Measurements from ENCODE around the gene DPYD.

Gene DPYD

GRCh38 chr1:97073936-97074335 lies 846.9 kb downstream of the DPYD start:
- no peak for DNase-seq

- DNase-seq, result no peak
Measured at GRCh38 chr1:97073169-97073568, 847.7 kb downstream of the DPYD start.

GRCh38 chr1:97071173-97071572 lies 849.7 kb downstream of the DPYD start:
- no peak for DNase-seq

DNA sequence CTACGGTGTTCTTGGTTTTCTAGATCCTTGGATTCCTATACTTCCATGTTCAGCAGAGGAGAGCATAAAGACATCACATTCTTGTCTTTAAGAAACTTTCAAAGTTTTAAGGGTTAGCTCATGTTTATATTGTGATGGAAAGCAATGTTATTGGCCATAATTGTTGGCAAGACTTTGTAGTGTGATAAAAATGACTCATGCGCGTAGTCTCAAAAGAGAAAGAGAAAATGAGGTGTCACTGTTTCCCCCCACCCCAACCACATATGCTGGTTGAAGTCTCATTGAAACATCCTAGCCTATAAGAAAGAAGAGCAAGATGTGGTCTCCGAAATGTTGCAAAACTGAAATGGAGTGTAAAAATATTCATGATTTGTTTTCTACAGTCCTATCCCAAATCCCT lies 850.5 kb downstream of the DPYD start:
- DNase-seq, result no peak

GRCh38 chr1:97069312-97069711 lies 851.5 kb downstream of the DPYD start:
- no peak for DNase-seq

DNA sequence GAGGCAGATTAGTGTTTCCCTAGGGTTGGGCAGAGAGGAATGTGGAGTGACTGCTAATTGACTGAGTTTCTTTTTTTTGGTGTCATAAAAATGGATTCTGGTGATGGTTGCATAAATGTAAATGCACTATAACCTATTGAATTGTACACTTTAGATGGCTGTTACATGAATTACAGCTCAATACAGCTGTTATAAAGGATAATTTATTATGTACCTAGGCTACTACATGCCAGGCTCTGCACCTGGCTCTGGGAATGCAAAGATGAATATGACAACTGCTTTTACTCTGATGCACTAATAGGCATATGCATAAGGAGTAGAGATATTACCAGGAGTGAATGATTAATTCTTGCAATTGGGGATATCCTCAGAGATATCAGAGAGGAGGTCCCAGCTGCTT lies 854.0 kb downstream of the DPYD start:
- no peak for DNase-seq

- DNase-seq, result no peak
Measured at GRCh38 chr1:97063532-97063931, 857.3 kb downstream of the DPYD start.

GRCh38 chr1:97061604-97062003 lies 859.2 kb downstream of the DPYD start:
- DNase-seq, result no peak

GRCh38 chr1:97056386-97056785 lies 864.4 kb downstream of the DPYD start:
- DNase-seq, result no peak

DNA sequence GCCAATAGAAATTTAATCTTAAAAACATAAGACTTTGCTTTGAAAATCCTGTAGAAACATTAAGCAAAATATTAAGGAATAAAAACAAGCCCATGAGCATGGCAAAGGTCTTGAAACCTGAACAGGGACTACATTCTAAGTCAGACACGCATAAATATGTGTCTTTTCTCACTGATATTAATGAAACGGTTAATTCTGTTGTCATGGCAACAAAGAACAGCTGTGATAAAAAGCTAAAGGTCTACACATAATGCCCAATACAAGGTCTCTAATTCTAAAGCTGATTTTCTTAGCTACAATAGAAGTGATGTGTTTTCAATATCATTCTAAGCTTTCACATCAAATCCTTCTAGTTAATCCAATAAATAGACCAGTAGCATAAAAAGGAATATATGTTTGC lies 867.6 kb downstream of the DPYD start:
- no peak for DNase-seq

DNA sequence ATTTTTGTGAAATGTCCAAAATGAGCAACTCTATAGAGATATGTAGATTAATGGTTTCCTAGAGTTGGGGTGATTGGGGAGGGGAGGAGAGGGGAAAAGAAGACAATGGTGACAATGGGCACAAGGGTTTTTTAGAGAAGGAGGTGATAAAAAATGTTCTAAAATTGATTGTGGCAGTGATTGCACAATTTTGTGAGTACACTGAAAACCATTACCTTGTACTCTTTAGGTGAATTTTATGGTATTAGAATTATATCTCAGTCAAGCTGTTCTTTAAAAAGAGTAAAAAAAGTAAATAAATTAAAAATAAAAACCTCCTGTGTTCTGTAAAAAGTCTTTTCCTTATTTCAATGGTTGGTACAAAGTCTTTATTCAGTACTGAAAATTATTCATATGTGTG lies 869.0 kb downstream of the DPYD start:
- DNase-seq, result no peak

- no peak for DNase-seq
Measured at GRCh38 chr1:97050506-97050905, 870.3 kb downstream of the DPYD start.

GRCh38 chr1:97047421-97047793 lies 873.4 kb downstream of the DPYD start:
- DNase-seq, result no peak

- DNase-seq, result no peak
Measured at GRCh38 chr1:97046765-97047420, 873.9 kb downstream of the DPYD start.

DNA sequence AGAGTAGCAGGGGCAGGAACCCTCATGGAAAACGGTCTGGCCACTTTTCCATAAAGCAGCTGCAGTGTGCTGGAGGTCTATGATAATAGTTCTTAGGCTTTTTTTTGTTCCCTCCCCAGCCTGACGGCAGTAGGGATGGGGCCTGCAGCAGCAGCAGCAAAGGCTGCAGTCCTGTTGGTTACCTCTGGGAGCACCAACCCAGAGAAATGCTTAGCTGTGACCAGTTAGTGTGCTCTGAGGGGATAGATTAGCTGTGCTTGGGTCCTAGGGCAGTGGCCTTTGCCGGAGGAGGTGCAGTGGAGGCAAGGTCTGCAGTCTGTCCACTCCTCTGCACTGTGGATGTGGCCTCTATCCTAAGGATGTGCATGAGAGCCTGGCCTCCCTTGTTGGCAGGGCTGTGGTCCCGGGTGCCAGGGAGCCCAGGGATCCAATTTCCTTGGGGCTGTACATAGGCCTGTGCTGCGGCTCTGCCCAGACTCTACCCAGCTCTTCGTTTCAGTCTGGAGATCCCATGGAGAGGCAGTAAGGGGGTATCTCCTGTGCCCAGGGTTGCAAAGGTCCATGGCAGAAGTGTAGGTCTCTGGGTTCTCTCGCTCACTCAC lies 876.6 kb downstream of the DPYD start:
- no peak for DNase-seq

DNA sequence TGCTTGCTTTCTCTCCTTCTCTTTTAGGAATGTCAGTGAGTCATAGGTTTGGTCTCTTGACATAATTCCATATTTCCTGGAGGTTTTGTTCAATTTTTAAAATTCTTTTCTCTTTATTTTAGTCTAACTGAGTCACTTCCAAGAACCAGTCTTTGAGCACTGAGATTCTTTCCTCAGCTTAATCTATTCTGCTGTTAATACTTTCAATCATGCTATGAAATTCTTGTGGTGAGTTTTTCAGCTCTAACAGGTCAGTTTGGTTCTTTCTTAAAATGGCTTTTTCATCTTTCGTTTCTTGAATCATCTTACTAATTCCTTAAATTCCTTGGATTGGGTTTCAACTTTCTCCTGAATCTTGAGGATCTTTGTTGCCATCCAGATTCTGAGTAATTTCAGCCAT lies 878.3 kb downstream of the DPYD start:
- no peak for DNase-seq

DNA sequence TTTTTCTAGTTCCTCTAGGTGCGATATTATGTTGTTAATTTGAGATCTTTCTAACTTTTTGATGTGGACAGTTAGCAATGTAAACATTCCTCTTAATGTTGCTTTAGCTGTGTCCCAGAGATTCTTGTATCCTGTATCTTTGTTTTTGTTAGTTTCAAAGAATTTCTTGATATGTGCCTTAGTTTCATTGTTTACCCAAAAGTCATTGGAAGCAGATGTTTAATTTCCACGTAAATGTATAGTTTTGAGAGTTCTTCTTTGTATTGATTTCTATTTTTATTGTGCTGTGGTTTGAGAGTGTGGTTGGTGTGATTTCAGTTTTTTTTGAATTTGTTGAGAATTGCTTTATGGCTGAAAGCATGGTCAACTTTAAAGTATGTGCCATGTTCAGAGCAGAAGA lies 879.8 kb downstream of the DPYD start:
- DNase-seq, result no peak

GRCh38 chr1:97038410-97038809 lies 882.4 kb downstream of the DPYD start:
- DNase-seq, result no peak

DNA sequence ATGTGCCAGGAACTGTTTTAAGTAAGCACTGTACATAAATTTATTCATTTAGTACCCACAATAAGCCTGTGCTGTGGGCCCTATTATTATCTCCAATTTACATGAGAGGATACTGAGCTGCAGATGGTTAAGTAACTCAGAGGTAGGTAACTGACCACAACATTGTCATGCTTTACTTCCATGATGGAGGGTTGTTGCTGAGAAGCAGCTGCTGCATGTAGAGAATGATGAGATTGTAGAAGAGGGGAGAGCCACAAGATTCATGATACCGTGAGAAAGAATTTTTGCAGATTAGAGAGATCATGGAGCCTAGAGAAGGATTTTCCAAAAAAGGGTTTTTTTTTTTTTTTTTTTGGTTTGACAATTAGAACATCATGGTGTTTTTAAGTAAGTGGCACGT lies 886.2 kb downstream of the DPYD start:
- DNase-seq, result no peak

DNA sequence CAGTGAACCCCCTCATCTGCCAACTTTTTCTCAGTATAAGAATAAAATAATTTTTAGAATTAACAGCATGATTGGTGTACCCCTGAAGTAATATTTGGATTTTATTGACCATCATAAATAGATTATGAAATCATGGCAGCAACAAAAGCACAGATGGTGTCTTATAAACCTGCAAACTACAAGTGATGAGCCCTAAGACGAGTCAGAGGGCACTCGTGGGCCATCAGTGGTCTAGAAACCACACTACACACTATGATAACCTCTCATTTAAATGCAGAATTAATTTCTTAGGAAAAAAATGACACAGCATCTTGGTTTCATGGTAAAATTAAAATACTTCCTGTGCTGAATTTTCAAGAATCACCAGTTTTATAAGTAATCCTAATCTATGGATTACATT lies 886.9 kb downstream of the DPYD start:
- no peak for DNase-seq
